ENCODE measurements around the gene HSPB6. TPM values are rescaled to one million over a fixed set of nuclear protein-coding genes. Genes with fewer than 3 reads are reported as not detected.

The HSPB6 gene
- total RNA-seq, 1 experiment from 2014 or later: 0.37 TPM

DNA sequence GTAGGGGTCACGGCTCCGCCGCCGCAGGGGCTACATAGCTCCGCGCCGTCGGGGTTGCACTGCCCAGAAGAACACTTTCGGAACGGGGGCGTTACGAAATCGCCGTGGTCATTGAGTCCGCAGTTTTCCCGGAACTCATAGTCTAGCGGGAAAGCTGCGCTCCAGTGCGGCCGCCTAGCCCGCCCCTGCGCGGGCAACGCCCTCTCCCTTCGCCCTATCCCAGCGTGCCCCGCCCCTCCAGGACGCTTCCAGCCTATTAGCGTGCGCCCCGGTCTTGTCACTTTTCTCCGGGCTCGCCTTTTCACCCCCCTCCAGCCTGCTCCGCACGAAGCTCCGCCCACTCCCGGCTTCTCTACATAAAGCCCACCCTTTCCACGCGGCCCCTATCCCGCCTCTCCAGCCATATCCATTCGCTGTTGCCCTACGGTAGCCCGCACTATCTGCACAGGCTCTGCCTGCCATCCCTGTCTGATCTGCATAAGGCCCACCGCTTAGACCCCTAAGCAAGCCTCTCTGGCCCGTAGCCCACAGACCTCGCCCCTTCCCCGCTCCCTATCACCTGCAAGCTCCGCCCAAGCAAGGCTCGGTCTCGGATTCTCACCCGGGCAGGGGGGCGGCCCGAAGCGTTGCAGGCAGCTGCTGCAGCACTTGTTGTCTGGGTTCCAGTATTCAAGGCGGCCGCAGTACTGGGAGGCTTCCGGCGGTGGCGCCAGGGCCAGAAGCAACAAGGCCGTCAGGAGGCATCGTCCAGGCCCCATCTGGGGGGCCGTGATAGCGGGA, 16.2 kb downstream of the HSPB6 start:
- Mint-ChIP-seq H3K27ac (peak overlapping the region; percentile 93 to 99 (median 97)), H3K9me3 (no peaks in the 10 kb centered on the region), H3K4me1 (peaks cover 11 to 21% of the 10 kb centered on the region in 2 experiments), H3K27me3 (ENCODE audit: low read depth) (no peaks in the 10 kb centered on the region), H3K36me3 (ENCODE audit: insufficient read depth in 1 of 3, low read depth in 3 of 3) (peaks cover 25 to 38% (median 32%) of the 10 kb centered on the region in 3 experiments; a peak in 6 of 7 replicates), H3K4me3 (peak overlapping the region; percentile 71 to 90)
- TF ChIP-seq, protein P1, sequence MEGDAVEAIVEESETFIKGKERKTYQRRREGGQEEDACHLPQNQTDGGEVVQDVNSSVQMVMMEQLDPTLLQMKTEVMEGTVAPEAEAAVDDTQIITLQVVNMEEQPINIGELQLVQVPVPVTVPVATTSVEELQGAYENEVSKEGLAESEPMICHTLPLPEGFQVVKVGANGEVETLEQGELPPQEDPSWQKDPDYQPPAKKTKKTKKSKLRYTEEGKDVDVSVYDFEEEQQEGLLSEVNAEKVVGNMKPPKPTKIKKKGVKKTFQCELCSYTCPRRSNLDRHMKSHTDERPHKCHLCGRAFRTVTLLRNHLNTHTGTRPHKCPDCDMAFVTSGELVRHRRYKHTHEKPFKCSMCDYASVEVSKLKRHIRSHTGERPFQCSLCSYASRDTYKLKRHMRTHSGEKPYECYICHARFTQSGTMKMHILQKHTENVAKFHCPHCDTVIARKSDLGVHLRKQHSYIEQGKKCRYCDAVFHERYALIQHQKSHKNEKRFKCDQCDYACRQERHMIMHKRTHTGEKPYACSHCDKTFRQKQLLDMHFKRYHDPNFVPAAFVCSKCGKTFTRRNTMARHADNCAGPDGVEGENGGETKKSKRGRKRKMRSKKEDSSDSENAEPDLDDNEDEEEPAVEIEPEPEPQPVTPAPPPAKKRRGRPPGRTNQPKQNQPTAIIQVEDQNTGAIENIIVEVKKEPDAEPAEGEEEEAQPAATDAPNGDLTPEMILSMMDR (conservative IDR thresholded peaks at IDR 0.05): no peak; the same call in 2 of the 3 replicates
- Histone ChIP-seq H3K27me3 (ENCODE audit: insufficient read depth, low read length) (no peaks in the 10 kb centered on the region), H2BK5ac (ENCODE audit: insufficient read length, low read length) (no peak overlapping the region), H3K4me1 (ENCODE audit: insufficient read depth, low read length) (no peaks in the 10 kb centered on the region), H3K79me1 (ENCODE audit: insufficient read depth, low read depth, low read length, poor library complexity, severe bottlenecking) (no peaks in the 10 kb centered on the region), H4K5ac (ENCODE audit: insufficient read length, low read depth, low read length) (no peak overlapping the region), H3K9ac (ENCODE audit: extremely low read depth, insufficient read length, low read length) (peak overlapping the region; percentile 11), H4K20me1 (ENCODE audit: control insufficient read depth, insufficient read depth, insufficient read length) (no peaks in the 10 kb centered on the region), H2BK20ac (ENCODE audit: low read depth, low read length, poor library complexity, severe bottlenecking) (no peak overlapping the region), H4K91ac (ENCODE audit: insufficient read length, low read depth, low read length) (no peak overlapping the region), H3K9me3 (ENCODE audit: control insufficient read depth, low read depth, low read length) (no peaks in the 10 kb centered on the region), H3K56ac (ENCODE audit: insufficient read length, low read depth, low read length) (no peak overlapping the region), H3K4me2 (ENCODE audit: insufficient read depth, insufficient read length, low read length) (peak overlapping the region; percentile 58), H4K8ac (replicated peaks; ENCODE audit: insufficient read length, low read depth, low read length) (no peak overlapping the region), H3T11ph (ENCODE audit: low read length) (no peak overlapping the region), H2BK15ac (ENCODE audit: low read depth, low read length) (no peak overlapping the region), H2AFZ (ENCODE audit: low read length) (no peak overlapping the region), H3K27ac (ENCODE audit: insufficient read length, low read depth, low read length) (no peak overlapping the region), H3K18ac (ENCODE audit: insufficient read length, low read depth, low read length) (peak overlapping the region; percentile 50), H2BK12ac (ENCODE audit: insufficient read length, low read depth, low read length) (no peak overlapping the region), H3K4ac (ENCODE audit: low read depth, low read length) (no peak overlapping the region), H3K23ac (ENCODE audit: insufficient read length, low read depth, low read length) (no peak overlapping the region), H2BK120ac (ENCODE audit: low read depth, low read length, poor library complexity, severe bottlenecking) (no peak overlapping the region), H2AK5ac (ENCODE audit: insufficient read length, low read length) (no peak overlapping the region), H3K79me2 (ENCODE audit: insufficient read depth, low read length) (no peaks in the 10 kb centered on the region), H3K23me2 (ENCODE audit: insufficient read length, low read depth, low read length, poor library complexity, severe bottlenecking) (peaks cover 12% of the 10 kb centered on the region), H3K14ac (ENCODE audit: insufficient read depth, low read length) (peak overlapping the region; percentile 25; the same call in 1 of the 2 replicates)
- DNase-seq: peak; percentile 98
- no CpG with 5 or more reads among the region's 63 CpGs for WGBS (ENCODE audit: extremely low coverage, insufficient read length, low lambda C conversion rate)

All from H9 (cell line).